H1 (cell line): ENCODE results near the gene ANXA1. TPM values are rescaled to one million over a fixed set of nuclear protein-coding genes. Genes with fewer than 3 reads are reported as not detected.

Experiments
- CTCF ChIA-PET: fragments of 300-600 bp; sonication (Branson Sonifier 250); formaldehyde crosslinking; loops from one replicate; lab custom pipeline; 2021; ENCODE audit not compliant: partially characterized antibody; lab: Charles Lee
- POLR2A ChIA-PET: fragments of 300-600 bp; sonication (Branson Sonifier 250); formaldehyde crosslinking; loops from one replicate; lab custom pipeline; 2021; ENCODE audit warnings: inconsistent platforms; ENCODE audit not compliant: partially characterized antibody; lab: Charles Lee
- DNase-seq, 2 experiments: peaks; one replicate each; pipeline versions ENCODE4 v3.0.0 to v3.0.0-alpha.2; 2010 to 2022; ENCODE audit warnings: low spot score in 2 of 2, low read depth in 1 of 2, mixed read lengths in 1 of 2
- FAIRE-seq: peaks from 2 replicates; lab custom pipeline; 2011; peaks lifted over from hg19 to GRCh38; lab: Jason Lieb, UNC
- H2AFZ ChIP-seq: 2 replicates; pipeline ENCODE4 v1.8.1; 2012; ENCODE audit warnings: low read length, inconsistent platforms
- H2AK5ac ChIP-seq: 2 replicates; pipeline ENCODE4 v1.6.1; 2013; ENCODE audit warnings: low read depth, low read length
- H2BK120ac ChIP-seq: replicated peaks from 2 replicates; pipeline ENCODE3; 2013; ENCODE audit warnings: low read depth, low read length, inconsistent platforms
- H2BK12ac ChIP-seq: 2 replicates; pipeline ENCODE4 v1.6.1; 2013; ENCODE audit warnings: low read depth, low read length
- H2BK15ac ChIP-seq: 2 replicates; pipeline ENCODE4 v1.6.1; 2013; ENCODE audit warnings: low read length
- H2BK20ac ChIP-seq: 2 replicates; pipeline ENCODE4 v1.6.1; 2013; ENCODE audit warnings: low read length
- H2BK5ac ChIP-seq: 2 replicates; pipeline ENCODE4 v1.6.1; 2013; ENCODE audit warnings: low read depth, low read length
- H3K14ac ChIP-seq: 2 replicates; pipeline ENCODE4 v1.6.1; 2013; ENCODE audit warnings: inconsistent platforms; ENCODE audit not compliant: insufficient read length
- H3K18ac ChIP-seq: 2 replicates; pipeline ENCODE4 v1.6.1; 2013; ENCODE audit warnings: low read length; ENCODE audit errors: extremely low read depth
- H3K23ac ChIP-seq: 2 replicates; pipeline ENCODE4 v1.6.1; 2013; ENCODE audit warnings: inconsistent platforms; ENCODE audit not compliant: insufficient read length
- H3K23me2 ChIP-seq: 2 replicates; pipeline ENCODE4 v1.6.1; 2013; ENCODE audit warnings: low read depth, low read length
- H3K27ac ChIP-seq: 2 replicates; pipeline ENCODE4 v1.6.1; 2011; ENCODE audit warnings: low read depth, low read length, inconsistent platforms
- H3K27me3 ChIP-seq, 4 experiments: replicated peaks in 1 of 4; 1 replicate in 1 of 4; 2 replicates in 3 of 4; pipeline versions ENCODE4 v1.6.1 to v1.8.1; 2011 to 2013; ENCODE audit warnings: low read length in 3 of 4, mild to moderate bottlenecking in 3 of 4, inconsistent platforms in 2 of 4, mixed read lengths in 2 of 4, moderate library complexity in 1 of 4; ENCODE audit not compliant: control insufficient read depth in 3 of 4, insufficient read depth in 3 of 4; ENCODE audit errors: extremely low read depth in 1 of 4
- H3K36me3 ChIP-seq, 4 experiments: 2 replicates each; pipeline versions ENCODE4 v1.6.1 to v1.8.1; 2011 to 2013; ENCODE audit warnings: mild to moderate bottlenecking in 4 of 4, low read length in 3 of 4, moderate library complexity in 2 of 4, control low read depth in 1 of 4, inconsistent platforms in 1 of 4; ENCODE audit not compliant: insufficient read depth in 4 of 4, control insufficient read depth in 2 of 4
- H3K4ac ChIP-seq: replicated peaks from 2 replicates; pipeline ENCODE3; 2013; ENCODE audit warnings: low read length, low read depth, mixed read lengths, inconsistent platforms; ENCODE audit not compliant: insufficient read length
- H3K4me1 ChIP-seq, 4 experiments: replicated peaks in 1 of 4; 1 replicate in 1 of 4; 2 replicates in 3 of 4; pipeline versions ENCODE4 v1.6.1 to v1.8.1; 2011 to 2013; ENCODE audit warnings: low read length in 3 of 4, inconsistent platforms in 2 of 4, mixed read lengths in 1 of 4; ENCODE audit not compliant: insufficient read depth in 4 of 4, control insufficient read depth in 3 of 4
- H3K4me2 ChIP-seq, 2 experiments: 2 replicates each; pipeline versions ENCODE4 v1.6.1 to v1.8.1; 2011 to 2013; ENCODE audit warnings: low read depth in 2 of 2, low read length in 2 of 2, control low read depth in 1 of 2, inconsistent platforms in 1 of 2, mild to moderate bottlenecking in 1 of 2; ENCODE audit not compliant: insufficient read depth in 1 of 2
- H3K4me3 ChIP-seq, 4 experiments: fragments of 200-600, 300-600 bp in 1 of 4; sonication (generic), shearing (Covaris generic), sonication (Bioruptor Twin) in 1 of 4; 2 replicates each; pipeline versions ENCODE4 v1.5.1 to v1.8.1; 2011 to 2016; ENCODE audit warnings: low read length in 4 of 4, low read depth in 3 of 4, control low read depth in 2 of 4, inconsistent platforms in 2 of 4, mild to moderate bottlenecking in 2 of 4, mixed read lengths in 1 of 4, moderate library complexity in 1 of 4; ENCODE audit not compliant: insufficient read depth in 2 of 4; ENCODE audit errors: extremely low read depth in 1 of 4
- H3K56ac ChIP-seq: replicated peaks from 2 replicates; pipeline ENCODE3; 2013; ENCODE audit warnings: low read depth, mild to moderate bottlenecking, mixed read lengths, low read length, inconsistent platforms; ENCODE audit not compliant: insufficient read length
- H3K79me1 ChIP-seq: 2 replicates; pipeline ENCODE4 v1.6.1; 2013; ENCODE audit warnings: low read depth, low read length, control low read depth
- H3K79me2 ChIP-seq, 2 experiments: 2 replicates each; pipeline versions ENCODE4 v1.6.1 to v1.8.1; 2012 to 2013; ENCODE audit warnings: low read length in 2 of 2, mild to moderate bottlenecking in 2 of 2, inconsistent platforms in 1 of 2; ENCODE audit not compliant: insufficient read depth in 2 of 2, control insufficient read depth in 1 of 2
- H3K9ac ChIP-seq, 4 experiments: replicated peaks in 1 of 4; 1 replicate in 1 of 4; 2 replicates in 3 of 4; pipeline versions ENCODE4 v1.6.1 to v1.8.1; 2011 to 2013; ENCODE audit warnings: low read depth in 3 of 4, low read length in 3 of 4, control low read depth in 2 of 4, mild to moderate bottlenecking in 2 of 4, moderate library complexity in 2 of 4, inconsistent platforms in 1 of 4; ENCODE audit errors: extremely low read depth in 1 of 4
- H3K9me3 ChIP-seq, 2 experiments: 2 replicates each; pipeline versions ENCODE4 v1.6.1 to v1.8.1; 2012 to 2013; ENCODE audit warnings: mild to moderate bottlenecking in 2 of 2, moderate library complexity in 2 of 2, control low read depth in 1 of 2, inconsistent platforms in 1 of 2, low read depth in 1 of 2, low read length in 1 of 2, mixed read lengths in 1 of 2; ENCODE audit not compliant: insufficient read depth in 2 of 2
- H4K20me1 ChIP-seq, 2 experiments: replicated peaks in 1 of 2; 2 replicates each; pipeline versions ENCODE3 to v1.8.1; 2011 to 2013; ENCODE audit warnings: inconsistent platforms in 2 of 2, low read length in 2 of 2, mild to moderate bottlenecking in 1 of 2; ENCODE audit not compliant: insufficient read depth in 2 of 2, control insufficient read depth in 1 of 2
- H4K5ac ChIP-seq: 2 replicates; pipeline ENCODE4 v1.6.1; 2013; ENCODE audit warnings: low read length, low read depth, mixed read lengths, inconsistent platforms; ENCODE audit not compliant: insufficient read length
- H4K8ac ChIP-seq: 2 replicates; pipeline ENCODE4 v1.8.0; 2013; ENCODE audit warnings: mild to moderate bottlenecking, moderate library complexity, low read length, inconsistent platforms; ENCODE audit not compliant: insufficient read depth; ENCODE audit errors: extremely low read depth
- H4K91ac ChIP-seq: replicated peaks from 2 replicates; pipeline ENCODE3; 2013; ENCODE audit warnings: low read length, mixed read lengths, inconsistent platforms; ENCODE audit not compliant: insufficient read length
- GTF2F1 ChIP-seq: IDR thresholded peaks from 2 replicates; pipeline ENCODE4 v1.6.1; 2012; ENCODE audit warnings: low read depth, low read length, improper control_type of control experiment, borderline replicate concordance
- MAFK ChIP-seq: IDR thresholded peaks from 2 replicates; pipeline ENCODE4 v1.6.1; 2012; ENCODE audit warnings: low read depth, mild to moderate bottlenecking, improper control_type of control experiment, low read length
- POU5F1 ChIP-seq: IDR thresholded peaks from 2 replicates; pipeline ENCODE4 v1.6.1; 2011; ENCODE audit warnings: low read depth, mild to moderate bottlenecking, low read length, moderate library complexity
- polyA plus RNA-seq, 7 experiments: library from polyadenylated mRNA; depleted of rRNA in 3 of 7; stranded (reverse) in 5 of 7; unstranded in 2 of 7; fragments of >200 nt in 5 of 7; fragments of 200-250 nt in 2 of 7; gene quantifications; 1 replicate in 5 of 7; 2 replicates in 1 of 7; 4 replicates in 1 of 7; pipeline versions ENCODE4 v1.2.1 to v1.2.3, GENCODE V29; 2011 to 2013; ENCODE audit warnings: missing spikeins in 2 of 7, mixed read lengths in 2 of 7
- total RNA-seq: library from RNA; stranded (reverse); fragmentation: NEBNext Ultra II Directional; extraction: Animal tissue kit (Norgen Biotek cat#: 25700); gene quantifications from 2 replicates; pipeline ENCODE4 v1.2.1, GENCODE V29; 2021

The ANXA1 gene
- total and polyA plus RNA-seq, 2 of the 8 experiments (the other 6 are each of a cell fraction or from before 2014, with no cell fraction given) = 0.71 to 5.7 TPM

DNA sequence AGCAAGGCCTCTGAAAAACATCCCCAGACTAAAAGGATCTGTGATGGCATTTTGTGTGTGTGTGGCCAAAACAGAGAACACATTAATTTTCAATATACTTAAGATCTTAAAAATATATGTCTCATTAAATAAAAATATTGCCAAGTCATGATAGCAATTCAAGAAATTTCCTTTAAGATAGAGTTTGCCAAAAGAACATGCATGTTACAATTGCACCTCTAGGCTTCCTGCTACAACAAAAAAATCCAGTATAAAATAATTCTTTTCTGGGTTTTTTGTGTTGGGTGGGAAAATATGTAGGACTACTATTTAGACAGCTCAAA, 5.2 kb downstream of the ANXA1 start:
- Histone ChIP-seq H2BK12ac (no peak overlapping the region), H3K36me3 (no peaks in the 10 kb centered on the region), H2BK20ac (no peak overlapping the region), H3K79me2 (no peaks in the 10 kb centered on the region), H3K27me3 (no peaks in the 10 kb centered on the region), H3K23me2 (no peaks in the 10 kb centered on the region), H3K4me3 (no peak overlapping the region), H3K56ac (no peak overlapping the region), H4K5ac (no peak overlapping the region), H2AK5ac (no peak overlapping the region)
- no peak for DNase-seq
- TF ChIP-seq MAFK = no peak
- no peak for TF ChIP-seq GTF2F1
- TF ChIP-seq POU5F1 = no peak
- TF ChIP-seq, all 59 proteins: peak for 0
- no peak overlapping the region for H3K27ac ChIP-seq
- no peak overlapping the region for H2BK15ac ChIP-seq
- H3K14ac ChIP-seq = no peak overlapping the region
- no peaks in the 10 kb centered on the region for H3K9me3 ChIP-seq
- H3K4me1 ChIP-seq = peaks cover 0 to 8% (median 5%) of the 10 kb centered on the region in 4 experiments; a peak in 4 of 7 replicates
- H3K23ac ChIP-seq = no peak overlapping the region
- no peak overlapping the region for H2AFZ ChIP-seq
- POLR2A ChIA-PET = no interaction called here
- CTCF ChIA-PET = no interaction called here
- H4K8ac ChIP-seq = no peak overlapping the region
- H2BK5ac ChIP-seq = no peak overlapping the region
- no peaks in the 10 kb centered on the region for H3K79me1 ChIP-seq
- no peak overlapping the region for H3K4me2 ChIP-seq
- no peak overlapping the region for H3K18ac ChIP-seq
- H4K20me1 ChIP-seq = no peaks in the 10 kb centered on the region
- no peak for FAIRE-seq
- no peak overlapping the region for H4K91ac ChIP-seq
- H2BK120ac ChIP-seq = no peak overlapping the region
- no peak overlapping the region for H3K4ac ChIP-seq
- H3K9ac ChIP-seq = no peak overlapping the region
